BLaER1 treated with 17β-estradiol and CSF1 and Interleukin-3, amounts not matched to agents 10 nM and 100 nM (cell line): Measurements from ENCODE around the gene OGN.

Source experiments
- H3K27ac ChIP-seq, 11 experiments: shearing (Covaris generic); formaldehyde crosslinking; 2 replicates each; pipeline ENCODE4 v1.8.1; 2022
- H3K27me3 ChIP-seq, 11 experiments: shearing (Covaris generic); formaldehyde crosslinking; 2 replicates each; pipeline ENCODE4 v1.8.1; 2022
- H3K36me3 ChIP-seq, 11 experiments: shearing (Covaris generic); formaldehyde crosslinking; 2 replicates each; pipeline ENCODE4 v1.8.1; 2022
- H3K4me1 ChIP-seq, 10 experiments: shearing (Covaris generic); formaldehyde crosslinking; 2 replicates each; pipeline ENCODE4 v1.8.1; 2022
- H3K4me2 ChIP-seq, 11 experiments: shearing (Covaris generic); formaldehyde crosslinking; 2 replicates each; pipeline ENCODE4 v1.8.1; 2022
- H3K4me3 ChIP-seq, 10 experiments: shearing (Covaris generic); formaldehyde crosslinking; 2 replicates each; pipeline ENCODE4 v1.8.1; 2022
- H3K9ac ChIP-seq, 11 experiments: shearing (Covaris generic); formaldehyde crosslinking; 2 replicates each; pipeline ENCODE4 v1.8.1; 2022
- H3K9me3 ChIP-seq, 11 experiments: shearing (Covaris generic); formaldehyde crosslinking; replicated peaks in 1 of 11; 2 replicates each; pipeline ENCODE4 v1.8.1; 2022
- H4K20me1 ChIP-seq, 11 experiments: shearing (Covaris generic); formaldehyde crosslinking; 2 replicates each; pipeline ENCODE4 v1.8.1; 2022
- Cebpa-rat ChIP-seq, 11 experiments: shearing (Covaris generic); IDR thresholded peaks; 2 replicates each; pipeline ENCODE4 v1.8.1; 2022

Gene OGN, protein sequence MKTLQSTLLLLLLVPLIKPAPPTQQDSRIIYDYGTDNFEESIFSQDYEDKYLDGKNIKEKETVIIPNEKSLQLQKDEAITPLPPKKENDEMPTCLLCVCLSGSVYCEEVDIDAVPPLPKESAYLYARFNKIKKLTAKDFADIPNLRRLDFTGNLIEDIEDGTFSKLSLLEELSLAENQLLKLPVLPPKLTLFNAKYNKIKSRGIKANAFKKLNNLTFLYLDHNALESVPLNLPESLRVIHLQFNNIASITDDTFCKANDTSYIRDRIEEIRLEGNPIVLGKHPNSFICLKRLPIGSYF

DNA sequence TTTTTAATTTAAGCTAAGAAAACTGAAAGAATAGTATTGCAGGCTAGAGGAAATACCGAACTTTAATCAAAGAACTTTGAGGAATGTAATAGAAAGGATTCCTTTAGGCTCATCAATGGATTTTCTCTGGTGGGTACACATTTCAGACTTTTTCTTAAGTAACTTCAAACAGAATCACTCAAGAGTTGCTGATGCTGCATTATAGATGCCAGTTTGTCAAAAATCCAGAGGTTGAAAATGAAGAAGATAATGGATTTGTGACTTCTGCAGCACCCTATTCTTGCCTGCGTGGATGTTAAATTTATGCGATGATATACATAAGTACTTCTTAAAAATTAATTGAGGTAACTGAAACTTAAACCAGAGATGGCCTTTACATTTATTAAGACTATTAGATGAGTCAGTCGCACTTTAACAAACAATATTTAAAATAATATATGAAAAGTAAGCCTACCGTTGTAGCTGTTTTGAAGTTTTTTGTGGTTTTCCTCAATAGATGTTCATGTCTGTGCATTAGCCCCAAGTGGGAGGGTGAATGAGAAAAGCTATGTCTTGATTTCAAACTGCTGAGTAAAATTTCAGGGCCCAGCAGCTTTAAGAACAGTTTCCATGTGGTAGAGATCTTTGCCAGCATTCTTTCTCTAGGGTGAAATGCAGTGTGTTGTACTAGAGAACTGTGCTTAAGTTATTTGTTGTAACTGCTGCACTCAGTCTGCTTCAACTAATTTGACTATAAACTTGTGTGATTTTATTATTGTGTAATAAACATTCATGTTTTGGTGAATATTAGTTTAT, at the start of gene OGN:
Gene OGN (minus strand): TSS at position 537 of the 795 bp plus-strand sequence. CDS start 1,171 bp downstream, outside the sequence.
- H4K20me1 ChIP-seq: no peaks in the 10 kb centered on the region

DNA sequence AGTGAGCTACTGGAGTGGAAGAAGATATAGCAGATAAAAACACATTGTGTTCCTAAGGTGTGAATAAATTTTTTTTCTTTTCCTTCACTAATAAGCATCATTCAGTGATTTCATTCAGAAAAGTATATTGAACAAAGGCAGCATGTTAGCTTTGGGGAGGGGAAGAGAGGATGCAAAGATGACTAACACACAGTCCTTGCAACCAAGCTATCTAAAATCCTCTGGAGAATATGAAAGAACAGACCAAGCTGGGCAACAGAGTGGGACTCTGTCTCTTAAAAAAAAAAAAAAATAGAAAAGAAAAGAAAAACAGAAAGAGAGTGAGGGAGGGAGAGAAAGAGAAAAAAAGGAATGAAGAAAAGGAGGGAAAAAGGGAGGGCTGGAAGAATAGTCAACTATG, 42.2 kb upstream of the OGN start:
- H3K9ac ChIP-seq: no peak overlapping the region
- no peak overlapping the region for H3K27ac ChIP-seq
- peaks cover 0 to 12% (median 9%) of the 10 kb centered on the region in 10 experiments; a peak in 14 of 20 replicates for H3K4me1 ChIP-seq
- H3K27me3 ChIP-seq: no peaks in the 10 kb centered on the region
- peaks cover 0 to 11% (median 6%) of the 10 kb centered on the region in 11 experiments; a peak in 11 of 22 replicates for H3K9me3 ChIP-seq
- peaks cover 0 to 6% (median 0%) of the 10 kb centered on the region in 11 experiments; a peak in 1 of 22 replicates for H4K20me1 ChIP-seq
- no peak for TF ChIP-seq Cebpa-rat (IDR thresholded peaks at IDR 0.05)
- peaks cover 0 to 4% (median 0%) of the 10 kb centered on the region in 11 experiments; a peak in 2 of 22 replicates for H3K36me3 ChIP-seq
- H3K4me2 ChIP-seq: no peak overlapping the region
- no peak overlapping the region for H3K4me3 ChIP-seq

More for the DNA sequence above, at the start of gene OGN:
- Histone ChIP-seq H3K36me3 (no peaks in the 10 kb centered on the region), H3K9me3 (peaks cover 0 to 3% (median 0%) of the 10 kb centered on the region in 11 experiments; a peak in 1 of 22 replicates), H3K9ac (no peak within 1 kb of the TSS), H3K4me3 (no peak within 1 kb of the TSS), H3K4me2 (no peak within 1 kb of the TSS), H3K4me1 (peaks cover 4 to 20% (median 14%) of the 10 kb centered on the region in 10 experiments; a peak in 17 of 20 replicates), H3K27ac (no peak within 1 kb of the TSS), H3K27me3 (no peaks in the 10 kb centered on the region)
- no peak for TF ChIP-seq Cebpa-rat (IDR thresholded peaks at IDR 0.05)

DNA sequence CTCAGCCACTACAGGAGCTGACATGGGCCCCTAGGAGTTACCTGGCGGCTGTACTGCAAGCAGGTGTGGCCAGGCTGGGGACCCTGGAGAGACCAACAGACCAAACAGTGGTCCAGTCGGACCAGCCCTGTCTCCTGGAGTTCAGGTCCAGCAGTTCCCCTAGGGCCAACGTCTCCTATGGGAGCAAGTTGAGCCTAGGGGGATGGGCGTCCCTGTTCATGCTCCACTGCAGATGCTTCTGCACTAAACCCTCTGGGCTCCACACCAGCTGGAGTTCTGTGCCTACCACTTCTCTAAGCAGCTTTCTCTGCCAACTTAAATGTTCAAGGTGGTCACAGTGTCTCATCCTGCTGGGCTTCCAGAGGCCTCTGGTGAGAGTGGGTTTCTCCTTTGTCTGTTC, 40.5 kb upstream of the OGN start:
- Histone ChIP-seq H4K20me1 (peaks cover 0 to 6% (median 0%) of the 10 kb centered on the region in 11 experiments; a peak in 1 of 22 replicates), H3K27me3 (no peaks in the 10 kb centered on the region), H3K27ac (no peak overlapping the region), H3K36me3 (peaks cover 0 to 4% (median 0%) of the 10 kb centered on the region in 11 experiments; a peak in 2 of 22 replicates), H3K9ac (no peak overlapping the region), H3K9me3 (peaks cover 0 to 11% (median 5%) of the 10 kb centered on the region in 11 experiments; a peak in 11 of 22 replicates), H3K4me2 (peak overlapping the region in 8 of 11 experiments; percentile 23 to 62 (median 49); a peak in 15 of 22 replicates), H3K4me1 (peaks cover 0 to 12% (median 9%) of the 10 kb centered on the region in 10 experiments; a peak in 14 of 20 replicates), H3K4me3 (no peak overlapping the region)
- TF ChIP-seq Cebpa-rat (IDR thresholded peaks at IDR 0.05): no peak

DNA sequence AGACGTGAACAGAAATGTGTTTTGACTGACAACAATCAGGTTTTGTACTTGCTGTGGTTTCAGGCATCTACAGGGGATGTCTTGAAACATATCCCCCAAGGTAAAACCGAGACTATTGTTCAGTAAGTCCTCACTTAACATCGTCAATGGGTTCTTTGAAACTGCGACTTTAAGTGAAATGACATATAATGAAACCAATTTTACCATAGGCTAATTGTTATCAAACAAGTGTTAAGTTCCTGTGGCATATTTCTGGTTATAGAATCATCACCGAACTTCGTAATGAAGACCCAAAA, 36.3 kb upstream of the OGN start:
- Histone ChIP-seq H3K36me3 (no peaks in the 10 kb centered on the region), H3K9me3 (no peaks in the 10 kb centered on the region), H3K27me3 (no peaks in the 10 kb centered on the region), H3K4me2 (no peak overlapping the region), H4K20me1 (peaks cover 0 to 6% (median 0%) of the 10 kb centered on the region in 11 experiments; a peak in 1 of 22 replicates), H3K9ac (no peak overlapping the region), H3K4me1 (peaks cover 0 to 12% (median 9%) of the 10 kb centered on the region in 10 experiments; a peak in 14 of 20 replicates), H3K4me3 (no peak overlapping the region), H3K27ac (no peak overlapping the region)
- no peak for TF ChIP-seq Cebpa-rat (IDR thresholded peaks at IDR 0.05)

DNA sequence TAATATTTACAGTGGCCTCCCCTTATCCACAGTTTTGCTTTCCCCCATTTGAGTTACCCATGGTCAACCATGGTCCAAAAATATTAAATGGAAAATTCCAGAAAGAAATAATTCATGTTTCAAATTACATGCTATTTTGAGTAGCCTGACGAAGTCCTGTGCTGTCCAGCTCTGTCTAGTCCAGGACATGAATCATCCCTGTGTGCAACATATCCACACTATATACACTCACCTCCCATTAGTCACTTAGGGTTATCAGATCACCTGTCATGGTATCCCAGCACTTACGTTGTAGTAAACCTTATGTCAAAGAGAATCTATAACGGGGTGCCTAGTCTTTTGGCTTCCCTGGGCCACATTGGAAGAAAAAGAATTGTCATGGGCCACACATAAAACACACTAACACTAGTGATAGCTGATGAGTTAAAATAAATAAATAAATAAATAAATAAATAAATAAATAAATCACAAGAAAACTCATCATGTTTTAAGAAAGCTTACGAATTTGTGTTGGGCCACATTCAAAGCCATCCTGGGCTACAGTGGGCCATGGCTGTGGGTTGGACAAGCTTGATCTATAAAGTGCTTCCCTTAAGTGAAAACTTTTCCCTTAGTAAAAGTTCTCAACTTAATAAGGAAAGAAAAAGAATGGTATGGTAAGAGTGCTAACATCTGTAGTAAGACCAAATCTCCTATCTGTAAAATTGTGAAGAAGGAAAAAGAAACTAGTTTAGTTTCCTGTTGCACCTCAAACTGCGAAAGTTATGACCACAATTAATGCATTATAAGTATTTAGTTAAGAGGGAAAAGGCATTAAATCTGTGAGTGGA, 35.8 kb upstream of the OGN start:
- no peaks in the 10 kb centered on the region for H3K9me3 ChIP-seq
- no peaks in the 10 kb centered on the region for H3K27me3 ChIP-seq
- no peaks in the 10 kb centered on the region for H3K36me3 ChIP-seq
- no peak overlapping the region for H3K9ac ChIP-seq
- peaks cover 0 to 6% (median 0%) of the 10 kb centered on the region in 11 experiments; a peak in 1 of 22 replicates for H4K20me1 ChIP-seq
- H3K4me2 ChIP-seq: no peak overlapping the region
- H3K4me3 ChIP-seq: no peak overlapping the region
- H3K4me1 ChIP-seq: peaks cover 0 to 8% (median 7%) of the 10 kb centered on the region in 10 experiments; a peak in 14 of 20 replicates
- no peak for TF ChIP-seq Cebpa-rat (IDR thresholded peaks at IDR 0.05)
- no peak overlapping the region for H3K27ac ChIP-seq

DNA sequence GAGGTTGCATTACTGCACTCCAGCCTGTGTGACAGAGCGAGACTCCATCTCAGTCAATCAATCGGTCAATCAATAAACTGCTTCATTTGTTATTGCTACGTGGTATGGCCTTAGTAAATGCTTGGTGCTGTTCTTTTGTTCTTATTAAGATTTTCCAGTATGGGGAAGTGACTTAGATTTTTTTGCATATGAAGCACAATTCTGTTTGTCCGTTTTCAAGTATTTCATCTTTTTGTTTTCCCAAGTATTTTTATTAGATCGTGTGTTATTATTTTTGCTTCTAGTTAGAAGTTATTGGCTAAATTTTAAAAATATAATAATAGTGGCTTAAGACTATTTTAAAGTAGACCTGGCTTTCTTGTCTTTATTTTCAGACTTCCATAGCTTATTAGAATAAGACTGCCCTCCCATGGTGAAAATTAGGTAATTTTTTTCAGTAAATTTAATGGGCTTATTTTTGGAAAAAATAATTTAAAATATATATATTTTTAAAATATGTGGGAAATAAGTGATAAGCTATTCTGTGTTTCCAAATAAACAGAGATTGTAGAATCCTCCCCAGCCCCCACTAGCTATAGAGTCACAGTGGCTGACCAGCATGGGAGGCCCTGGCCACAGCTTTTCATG, 34.6 kb upstream of the OGN start:
- no peak overlapping the region for H3K27ac ChIP-seq
- no peak overlapping the region for H3K4me2 ChIP-seq
- no peaks in the 10 kb centered on the region for H4K20me1 ChIP-seq
- no peak for TF ChIP-seq Cebpa-rat (IDR thresholded peaks at IDR 0.05)
- H3K36me3 ChIP-seq: no peaks in the 10 kb centered on the region
- no peak overlapping the region for H3K4me3 ChIP-seq
- H3K27me3 ChIP-seq: no peaks in the 10 kb centered on the region
- H3K9me3 ChIP-seq: no peaks in the 10 kb centered on the region
- H3K4me1 ChIP-seq: 0 out of 20 replicates have a peak, but pooled peaks cover 0 to 3% (median 0%) of the 10 kb centered on the region in 10 experiments
- H3K9ac ChIP-seq: no peak overlapping the region

DNA sequence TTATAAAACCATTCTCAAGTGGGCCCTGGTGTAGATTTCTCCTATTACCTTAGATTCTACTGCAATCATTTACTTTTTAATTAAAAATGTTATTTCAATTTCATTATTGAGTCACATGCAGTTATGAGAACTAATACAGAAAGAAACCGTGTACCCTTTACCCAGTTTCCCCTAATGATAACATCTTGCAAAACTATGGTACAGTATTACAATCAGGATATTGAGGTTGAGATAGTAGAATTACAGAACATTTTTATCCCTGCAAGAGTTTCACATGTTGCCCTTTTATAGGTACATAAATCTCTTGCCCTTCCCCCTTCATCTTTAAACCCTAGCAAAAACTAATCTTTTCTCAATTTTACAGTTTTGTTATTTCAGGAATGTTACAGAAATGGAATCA, 30.9 kb upstream of the OGN start:
- no peak overlapping the region for H3K27ac ChIP-seq
- H3K27me3 ChIP-seq: no peaks in the 10 kb centered on the region
- no peak overlapping the region for H3K4me3 ChIP-seq
- no peak for TF ChIP-seq Cebpa-rat (IDR thresholded peaks at IDR 0.05)
- no peak overlapping the region for H3K4me2 ChIP-seq
- 0 out of 22 replicates have a peak, but pooled peaks cover 0 to 5% (median 0%) of the 10 kb centered on the region in 11 experiments for H3K9me3 ChIP-seq
- H3K36me3 ChIP-seq: peaks cover 0 to 6% (median 0%) of the 10 kb centered on the region in 11 experiments; a peak in 1 of 22 replicates
- 0 out of 20 replicates have a peak, but pooled peaks cover 0 to 3% (median 0%) of the 10 kb centered on the region in 10 experiments for H3K4me1 ChIP-seq
- no peaks in the 10 kb centered on the region for H4K20me1 ChIP-seq
- H3K9ac ChIP-seq: no peak overlapping the region

DNA sequence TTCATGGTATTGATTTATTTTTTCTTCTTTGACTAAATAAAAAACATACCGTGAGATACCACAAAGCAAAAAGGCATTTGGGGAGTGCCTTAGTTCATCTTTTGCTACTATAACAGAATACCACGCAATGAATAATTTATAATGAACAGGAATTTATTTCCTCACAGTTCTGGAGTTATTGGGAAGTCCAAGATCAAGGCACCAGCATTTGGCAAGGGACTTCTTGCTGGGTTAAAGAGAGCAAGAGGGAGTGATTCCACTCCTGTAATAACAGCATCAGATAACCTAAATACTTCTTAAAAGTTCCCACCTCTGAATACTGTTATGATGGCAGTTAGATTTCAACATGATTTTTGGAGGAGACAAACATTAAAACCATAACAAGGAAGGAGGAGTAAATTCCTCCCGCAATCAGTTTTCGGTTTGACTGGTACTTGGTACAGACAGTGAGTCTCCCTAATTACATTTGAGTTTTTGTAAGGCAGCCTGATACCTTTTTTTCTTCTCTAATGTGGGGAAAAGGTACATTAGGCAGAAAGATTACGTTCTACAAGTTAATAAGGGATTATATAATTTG, 28.7 kb upstream of the OGN start:
- no peaks in the 10 kb centered on the region for H3K27me3 ChIP-seq
- peaks cover 0 to 6% (median 0%) of the 10 kb centered on the region in 11 experiments; a peak in 1 of 22 replicates for H3K36me3 ChIP-seq
- no peaks in the 10 kb centered on the region for H4K20me1 ChIP-seq
- no peak for TF ChIP-seq Cebpa-rat (IDR thresholded peaks at IDR 0.05)
- H3K4me1 ChIP-seq: no peaks in the 10 kb centered on the region
- 0 out of 22 replicates have a peak, but pooled peaks cover 0 to 5% (median 0%) of the 10 kb centered on the region in 11 experiments for H3K9me3 ChIP-seq
- no peak overlapping the region for H3K4me2 ChIP-seq
- H3K27ac ChIP-seq: no peak overlapping the region
- no peak overlapping the region for H3K4me3 ChIP-seq
- no peak overlapping the region for H3K9ac ChIP-seq
